HL-60/S4 treated with phorbol 12-myristate 13-acetate at 8.2 ng/mL for 4 days and 3 days (cell line): Measurements from ENCODE around the gene HMX1.

ENCODE experiments used
- in situ Hi-C: fragments of 300-500 bp; cut with MboI; formaldehyde crosslinking; loops from 2 replicates; pipeline ENCODE4 v1.15.0; 2022; ENCODE audit warnings: low sequenced_read_pairs

The HMX1 gene

DNA sequence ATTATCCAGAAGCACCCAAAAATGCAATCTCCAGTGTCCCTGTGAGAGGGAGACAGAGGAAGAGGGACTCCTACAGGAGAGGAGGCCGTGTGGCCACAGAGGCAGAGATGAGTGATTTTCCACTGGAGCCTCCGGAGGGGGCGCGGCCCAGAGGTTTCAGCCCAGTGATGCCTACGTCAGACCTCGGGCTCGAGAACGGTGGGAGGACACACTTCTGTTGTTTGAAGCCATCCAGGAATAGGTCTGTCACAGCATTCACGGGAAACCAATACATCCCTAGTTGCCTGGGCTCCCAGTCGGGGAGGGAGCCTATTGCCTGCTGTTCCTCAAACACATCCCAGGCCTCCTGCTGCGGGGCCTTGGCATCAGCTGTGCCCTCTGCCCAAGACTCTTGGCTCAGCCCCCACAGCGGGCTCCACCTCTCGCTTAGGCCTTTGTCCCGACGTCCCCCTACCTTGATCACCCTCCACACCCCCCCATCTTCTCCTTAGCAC lies 39.2 kb upstream of the HMX1 start:
- in situ Hi-C loops = loop anchor here (25.0 kb wide), 1 partner anchor 324 kb away; the partner anchor contains the start of genes CPZ and GPR78

DNA sequence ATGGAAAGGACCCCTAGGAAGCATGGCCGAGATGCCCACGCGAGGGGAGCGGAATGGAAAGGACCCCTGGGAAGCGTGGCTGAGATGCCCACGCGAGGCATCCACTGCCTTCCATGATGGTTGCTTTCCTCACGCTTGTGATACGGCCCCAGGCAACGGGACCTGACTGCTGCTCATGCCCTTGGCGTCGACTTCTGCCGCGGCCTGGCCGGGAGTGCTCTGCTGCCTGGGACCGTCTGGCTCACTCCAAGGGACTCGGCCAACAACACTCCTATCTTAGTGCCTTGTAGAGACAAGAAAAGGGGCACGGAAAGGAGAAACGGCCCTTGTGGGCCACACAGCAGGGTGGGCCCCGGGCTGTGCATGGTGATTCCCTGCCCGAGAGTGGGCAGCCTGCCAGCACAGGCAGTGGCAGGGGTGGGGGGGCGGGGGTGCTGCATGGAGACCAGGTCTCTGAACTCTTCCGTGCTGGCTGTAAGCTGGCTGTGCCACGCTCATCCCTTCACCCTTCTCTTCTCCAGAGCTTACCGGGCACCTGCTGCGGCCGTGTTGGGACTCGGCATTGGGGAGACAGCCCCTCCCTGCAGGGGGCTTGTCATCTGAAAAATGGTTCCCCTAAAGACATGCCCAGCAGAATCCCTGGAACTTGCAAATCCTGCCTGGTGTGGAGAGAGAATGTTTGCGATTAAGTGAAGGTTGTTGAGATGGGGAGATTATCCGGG lies 38.6 kb upstream of the HMX1 start:
- in situ Hi-C loops = loop anchor here (25.0 kb wide), 1 partner anchor 323 kb away; the partner anchor contains the start of genes CPZ and GPR78

DNA sequence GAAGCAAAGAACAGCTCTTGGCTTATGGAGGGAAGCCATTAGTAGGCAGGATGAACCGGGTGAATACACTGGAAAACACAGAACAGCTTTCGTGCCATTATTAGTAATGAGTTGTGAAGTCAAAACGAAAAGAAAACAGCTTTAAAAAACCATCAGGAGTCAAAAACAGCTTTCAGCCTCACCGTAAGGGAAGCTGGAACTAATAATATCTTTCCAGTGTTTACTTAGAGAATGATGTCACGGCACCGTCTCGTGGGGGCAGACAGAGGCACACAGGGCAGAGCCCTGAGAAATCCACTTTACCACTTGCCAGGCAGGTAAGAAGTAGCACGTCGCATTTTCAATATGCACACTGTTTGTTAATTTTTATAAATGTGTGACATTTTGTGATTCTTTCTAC lies 37.9 kb upstream of the HMX1 start:
- in situ Hi-C loops = loop anchor here (25.0 kb wide), 1 partner anchor 322 kb away; the partner anchor contains the start of genes CPZ and GPR78

DNA sequence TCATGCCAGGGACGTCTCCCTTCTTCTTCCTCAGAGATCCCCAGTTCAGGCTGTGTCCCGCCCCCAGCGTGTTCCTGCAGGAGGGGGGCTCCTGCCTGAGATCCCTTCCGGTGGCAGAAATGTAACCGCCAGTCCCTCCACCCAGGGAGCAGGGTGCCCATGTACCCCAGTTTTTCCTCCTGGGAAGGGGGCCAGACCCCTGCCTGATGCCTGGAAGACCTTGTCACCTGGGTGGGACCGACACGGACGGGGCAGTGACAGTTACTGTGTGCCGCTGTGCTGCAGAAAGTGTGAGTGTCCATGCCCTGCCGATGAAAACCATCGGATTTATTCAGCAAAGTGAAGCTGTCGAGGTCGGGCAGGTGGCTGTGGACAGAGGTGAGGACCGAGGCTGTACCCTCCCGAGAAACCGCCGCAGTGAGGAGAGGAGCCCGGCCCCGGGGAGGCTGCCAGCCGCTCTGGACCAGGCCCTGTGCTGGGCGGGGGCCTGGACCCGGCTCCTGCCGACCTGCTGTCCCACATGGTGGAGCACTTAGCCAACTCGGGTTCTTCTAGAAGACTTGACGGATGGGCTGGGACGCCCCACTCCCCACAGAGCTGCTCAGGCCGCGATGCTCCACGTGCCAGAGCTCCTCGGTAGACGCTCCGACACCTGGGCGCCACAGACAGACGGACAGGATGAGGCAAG lies 36.7 kb upstream of the HMX1 start:
- in situ Hi-C loops = loop anchor here (25.0 kb wide), 1 partner anchor 321 kb away; the partner anchor contains the start of genes CPZ and GPR78

DNA sequence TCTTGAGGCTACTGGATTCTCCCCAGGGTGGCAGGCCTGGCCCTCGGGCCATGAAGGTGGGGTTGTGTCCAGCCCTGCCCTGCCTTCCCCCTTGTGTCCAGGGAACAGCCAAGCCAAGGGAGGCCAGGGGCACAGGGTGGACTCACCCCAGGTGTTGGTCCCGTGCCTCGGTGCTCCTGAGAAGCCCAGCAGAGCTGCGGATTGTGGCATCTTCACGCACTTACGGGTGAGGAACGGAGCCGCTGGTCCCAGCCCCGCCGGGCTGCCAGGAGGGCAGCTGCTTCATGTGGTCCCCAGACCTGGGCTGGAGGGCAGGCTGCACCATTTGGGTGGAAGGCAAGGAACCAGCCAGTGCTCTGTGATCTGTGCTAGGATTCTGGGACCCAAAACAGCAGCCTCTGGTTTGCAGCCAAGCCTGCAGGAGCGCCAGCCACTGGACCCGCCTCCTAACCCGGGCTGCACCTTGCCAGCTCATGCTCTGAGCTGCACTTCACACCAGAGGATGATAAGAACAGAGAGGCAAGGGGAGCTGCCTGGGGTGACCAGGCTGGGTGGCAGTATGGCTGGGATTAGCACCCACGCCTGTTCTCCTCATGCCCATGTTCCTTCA lies 36.1 kb upstream of the HMX1 start:
- in situ Hi-C loops = loop anchor here (25.0 kb wide), 1 partner anchor 320 kb away; the partner anchor contains the start of genes CPZ and GPR78

DNA sequence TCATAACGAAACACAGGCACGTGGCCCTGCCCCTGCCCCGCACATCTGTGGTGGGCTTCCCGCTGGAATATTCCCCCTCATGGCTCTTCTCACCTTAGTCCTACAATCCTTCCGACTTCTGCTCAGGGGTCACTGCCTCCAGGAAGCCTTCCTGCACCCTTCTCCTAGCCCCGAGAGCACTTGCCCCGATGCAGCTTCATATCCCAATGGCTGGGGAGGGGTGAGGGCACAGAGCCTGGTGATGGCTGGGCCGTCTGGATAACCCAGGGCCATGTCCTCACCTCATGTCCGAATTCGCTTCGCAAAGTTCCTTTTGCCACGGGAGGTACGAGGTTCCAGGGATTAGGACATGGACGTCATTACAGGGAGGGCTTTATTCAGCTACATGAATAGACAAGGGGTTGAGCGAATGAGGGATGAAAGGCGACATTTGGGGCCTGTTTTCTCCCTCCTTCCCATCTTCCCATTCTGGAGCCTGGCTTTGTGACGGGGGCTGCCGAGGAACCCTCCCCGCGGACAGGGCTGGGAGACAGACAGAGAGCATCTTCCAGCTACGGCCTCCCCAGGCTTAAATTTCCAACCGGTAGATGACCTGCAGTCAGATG lies 35.5 kb upstream of the HMX1 start:
- in situ Hi-C loops = loop anchor here (25.0 kb wide), 1 partner anchor 320 kb away; the partner anchor contains the start of genes CPZ and GPR78

DNA sequence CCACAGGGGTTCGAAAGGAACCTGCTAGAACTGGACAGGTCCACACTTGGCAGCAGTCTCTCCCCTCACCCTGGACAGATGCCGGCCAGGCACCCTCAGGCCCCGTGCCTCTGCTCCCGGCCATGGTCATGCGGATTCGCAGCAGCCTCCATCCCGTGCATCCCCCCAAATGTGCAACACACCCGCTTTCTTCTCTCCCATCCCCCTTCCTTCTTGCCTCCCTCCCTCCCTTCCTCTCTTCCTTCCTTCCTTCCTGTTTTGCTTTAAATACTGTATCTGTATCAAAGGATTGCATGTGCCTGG lies 35.0 kb upstream of the HMX1 start:
- in situ Hi-C loops = loop anchor here (25.0 kb wide), 1 partner anchor 319 kb away; the partner anchor contains the start of genes CPZ and GPR78

DNA sequence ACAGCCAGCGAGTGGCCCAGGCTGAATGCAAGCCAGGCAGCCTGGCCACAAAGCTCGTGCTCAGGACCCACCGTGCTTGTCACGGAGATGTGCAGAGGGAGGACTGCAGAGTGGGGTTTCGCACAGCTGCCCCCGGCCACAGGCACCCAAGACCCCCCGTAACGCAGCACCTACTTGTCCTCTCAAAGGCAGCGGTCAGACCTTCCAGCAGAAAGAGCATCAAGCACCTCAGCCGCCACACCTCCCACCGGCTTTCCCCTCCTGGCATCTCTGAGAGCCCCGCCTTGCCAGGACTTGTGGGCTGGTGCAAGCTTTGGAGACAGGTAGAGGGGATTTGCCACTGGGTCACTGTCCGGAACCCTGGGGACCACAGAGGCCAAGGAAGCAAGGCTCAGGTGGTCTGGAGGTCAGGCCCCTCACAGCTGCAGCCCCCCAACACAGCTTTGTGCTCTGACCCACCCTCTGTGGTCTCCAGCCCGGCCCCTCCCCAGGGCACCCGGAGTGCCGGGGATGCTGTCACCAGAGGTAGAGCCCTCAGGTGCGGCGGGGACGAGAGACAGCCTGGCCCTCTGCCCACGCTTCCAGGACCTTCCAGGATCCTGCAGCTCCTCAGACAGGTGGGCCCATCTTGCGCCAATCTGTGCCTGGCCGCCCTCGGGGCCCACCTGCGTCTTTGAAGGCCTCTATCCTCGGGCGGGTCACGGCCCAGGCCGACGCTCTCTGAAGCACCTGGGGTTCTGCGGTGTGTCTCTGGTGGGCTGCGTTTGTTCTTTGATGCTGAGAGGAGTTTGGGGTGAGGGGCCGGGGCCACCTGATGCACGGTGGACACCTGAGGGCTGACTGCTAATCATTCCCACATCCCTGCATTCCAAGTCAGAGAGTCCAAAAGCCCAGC lies 34.4 kb upstream of the HMX1 start:
- in situ Hi-C loops = loop anchor here (25.0 kb wide), 1 partner anchor 319 kb away; the partner anchor contains the start of genes CPZ and GPR78

DNA sequence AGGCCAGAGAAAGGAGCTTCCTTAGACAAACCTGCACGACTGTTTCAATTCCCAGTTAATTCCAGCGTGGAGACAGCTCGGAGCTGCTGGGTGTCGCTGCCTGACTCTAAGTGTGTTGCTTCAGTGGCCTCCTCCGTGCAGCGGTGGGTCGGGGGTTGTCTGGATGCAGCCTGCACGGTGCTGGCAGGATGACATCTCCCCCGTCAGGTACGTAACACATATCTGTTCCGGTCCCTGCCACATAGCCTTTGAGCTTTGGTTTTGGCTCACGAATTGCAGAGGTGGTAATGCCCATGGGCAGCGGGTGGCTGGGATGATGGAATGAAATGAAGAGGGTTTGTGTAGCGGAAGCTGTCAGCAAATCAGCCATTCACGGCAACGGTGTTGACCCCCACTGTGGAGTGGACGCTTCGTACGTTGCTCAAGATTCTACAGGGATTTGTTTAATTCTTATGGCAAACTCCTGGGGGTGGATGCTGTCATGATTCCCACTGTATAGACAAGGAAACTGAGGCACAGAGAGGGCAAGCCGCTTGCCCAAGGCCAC lies 33.7 kb upstream of the HMX1 start:
- in situ Hi-C loops = loop anchor here (25.0 kb wide), 1 partner anchor 318 kb away; the partner anchor contains the start of genes CPZ and GPR78

DNA sequence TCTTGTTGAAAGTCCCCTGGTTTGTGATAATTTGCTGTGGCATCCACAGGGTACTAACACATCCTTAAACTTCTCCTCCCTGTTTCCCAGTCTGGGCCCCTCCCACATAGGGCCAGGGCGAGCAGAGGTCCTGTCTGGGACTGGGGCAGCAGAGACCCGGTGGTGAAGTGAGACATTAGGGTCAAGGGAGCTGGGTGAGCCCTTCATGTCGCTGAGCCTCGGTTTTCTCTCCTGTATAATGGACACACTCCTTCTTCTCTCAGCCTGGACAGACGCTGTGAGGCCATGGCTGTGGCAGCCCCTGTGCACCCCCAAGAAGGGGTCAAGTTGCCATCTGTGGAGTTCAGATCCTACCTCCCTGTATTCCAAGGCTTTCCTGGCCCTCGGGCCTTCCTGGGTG lies 33.0 kb upstream of the HMX1 start:
- in situ Hi-C loops = loop anchor here (25.0 kb wide), 1 partner anchor 317 kb away; the partner anchor contains the start of genes CPZ and GPR78

DNA sequence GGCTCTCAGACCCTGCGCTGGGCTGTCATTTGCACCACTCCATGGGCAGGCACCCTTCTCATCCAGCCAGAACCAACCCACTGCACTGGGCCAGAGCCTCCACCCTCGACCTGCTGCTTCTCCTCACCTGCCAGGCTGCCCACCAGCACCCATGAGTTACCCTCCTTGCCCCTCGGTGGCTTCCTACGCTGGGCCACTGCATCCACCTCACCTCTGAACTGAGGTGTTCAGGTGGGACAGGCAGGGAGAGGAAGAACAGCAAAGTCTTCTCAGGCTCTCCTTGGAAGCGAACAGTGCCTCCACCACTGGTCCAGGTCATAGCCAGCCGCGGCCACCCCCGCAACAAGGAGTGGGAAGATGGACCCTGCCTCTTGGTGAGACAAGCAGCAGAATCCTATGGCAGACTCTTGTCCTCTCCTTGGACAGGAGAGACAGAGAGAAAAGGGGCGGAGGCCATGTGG lies 32.4 kb upstream of the HMX1 start:
- in situ Hi-C loops = loop anchor here (25.0 kb wide), 1 partner anchor 317 kb away; the partner anchor contains the start of genes CPZ and GPR78

DNA sequence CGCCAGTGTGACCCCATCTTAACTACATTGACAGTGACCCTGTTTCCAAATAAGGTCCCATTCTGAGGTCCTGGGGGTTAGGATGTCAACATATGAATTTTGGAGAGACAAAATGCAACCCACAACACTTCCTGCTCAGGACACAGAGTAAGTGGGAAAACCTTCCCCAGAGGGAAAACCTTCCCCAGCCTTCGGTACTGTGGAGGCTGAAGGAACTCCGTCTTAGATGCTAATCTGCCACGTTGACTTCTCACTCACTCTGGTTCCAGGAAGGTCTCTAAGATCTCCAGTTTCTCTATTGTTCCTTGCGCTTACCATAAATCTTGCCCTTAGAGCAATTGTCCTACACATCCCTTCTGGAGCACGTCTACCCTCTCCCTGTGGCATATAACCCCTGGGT lies 29.7 kb upstream of the HMX1 start:
- in situ Hi-C loops = loop anchor here (25.0 kb wide), 1 partner anchor 314 kb away; the partner anchor contains the start of genes CPZ and GPR78

DNA sequence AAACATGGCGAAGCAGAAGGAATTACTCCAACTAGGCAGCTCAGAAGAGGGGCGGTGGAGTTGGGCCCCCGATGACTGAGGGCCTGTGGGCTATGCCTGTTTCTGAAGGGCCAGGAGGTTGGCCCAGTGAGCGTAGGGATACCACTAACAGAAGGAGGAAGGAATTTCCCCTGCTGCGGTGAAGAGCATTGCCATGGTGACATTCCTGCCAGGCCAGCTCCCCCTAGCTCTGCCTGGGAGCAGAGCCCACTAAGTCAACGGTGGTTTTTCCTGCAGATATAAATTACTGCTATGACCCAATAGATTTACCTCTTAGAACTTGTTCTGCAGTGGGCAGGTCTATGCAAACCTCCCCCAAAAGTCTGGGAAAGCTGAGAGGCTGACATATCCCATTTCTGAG lies 28.9 kb upstream of the HMX1 start:
- in situ Hi-C loops = loop anchor here (25.0 kb wide), 1 partner anchor 313 kb away; the partner anchor contains the start of genes CPZ and GPR78

DNA sequence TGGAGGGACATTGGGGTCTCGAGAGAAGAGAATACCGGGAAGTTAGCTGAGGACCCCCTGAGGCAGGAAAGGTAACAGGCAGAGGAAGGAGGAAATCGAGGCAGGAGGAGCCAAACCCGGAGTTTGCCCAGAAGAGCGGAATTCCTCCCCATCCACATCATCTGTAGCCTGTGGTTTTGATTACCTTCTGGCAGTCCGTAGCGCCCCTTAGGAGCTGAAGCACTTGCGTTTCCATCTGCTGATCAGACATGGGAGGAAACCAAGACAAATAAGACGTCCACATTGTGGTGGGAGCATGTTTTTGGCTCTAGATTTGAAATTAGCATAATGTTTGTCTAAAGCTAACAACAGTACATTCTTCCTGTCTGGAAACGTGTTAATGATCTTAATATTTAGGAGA lies 26.8 kb upstream of the HMX1 start:
- in situ Hi-C loops = no loop called here

DNA sequence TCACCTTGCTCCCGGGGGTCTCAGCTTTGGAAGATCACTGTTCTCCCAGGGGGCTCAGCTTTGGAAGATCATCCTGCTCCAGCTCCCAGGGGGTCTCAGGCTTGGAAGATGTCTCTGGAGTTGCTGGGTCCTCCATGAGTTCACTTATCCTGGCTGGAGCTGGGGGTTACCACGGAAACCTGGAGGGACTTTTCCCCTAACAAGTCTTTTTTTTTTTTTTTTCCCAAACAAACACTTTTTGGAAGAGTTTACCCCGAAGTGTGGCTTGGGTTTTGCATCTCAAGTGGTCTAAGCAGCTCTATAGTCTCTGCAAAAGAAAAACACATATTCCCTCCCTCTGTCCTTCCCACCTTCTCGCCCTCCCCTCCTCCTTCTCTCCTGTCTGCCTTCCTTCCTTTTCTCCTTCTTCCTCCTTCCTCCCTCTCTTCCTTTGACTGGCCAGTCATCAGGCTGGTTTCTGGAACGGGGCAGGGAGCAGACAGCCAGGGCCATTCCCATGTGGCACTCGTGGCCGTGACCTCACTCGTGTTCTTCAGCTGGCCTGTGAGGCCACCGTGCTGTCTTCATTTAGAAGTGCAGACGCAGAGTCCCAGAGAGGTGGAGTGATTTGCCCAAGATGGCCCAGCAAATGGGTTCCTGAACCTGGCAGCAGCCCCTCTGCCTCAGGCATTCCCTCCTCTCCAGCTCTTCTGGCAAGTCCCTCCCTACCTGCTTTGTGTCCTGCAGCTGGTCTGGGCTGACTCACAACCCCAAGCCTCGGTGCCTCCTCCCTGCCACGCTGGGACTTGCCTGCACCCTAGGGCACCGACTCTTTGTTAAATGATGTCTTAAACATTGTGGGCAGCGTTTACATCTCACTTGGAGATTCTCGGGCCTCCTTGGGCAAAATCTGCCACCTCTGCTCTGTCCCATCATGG lies 25.9 kb upstream of the HMX1 start:
- in situ Hi-C loops = no loop called here

DNA sequence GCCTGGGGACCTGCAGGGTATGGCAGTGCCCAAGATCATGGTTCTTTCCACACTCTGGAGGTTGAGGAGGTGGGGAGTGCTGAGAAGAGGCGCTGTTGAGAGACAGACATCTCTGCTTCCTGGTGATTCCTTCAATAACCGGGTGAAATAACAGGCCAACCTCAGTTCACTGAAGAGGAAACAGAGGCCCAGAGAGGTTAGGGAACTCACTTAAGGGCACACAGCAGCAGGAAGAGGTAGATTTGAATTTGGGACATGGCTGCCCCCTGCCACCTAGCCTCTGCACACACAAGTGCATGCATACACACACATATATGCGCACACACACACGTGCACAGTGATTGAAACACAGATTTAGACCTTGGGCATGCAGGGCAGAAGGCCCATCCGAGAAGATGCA lies 24.9 kb upstream of the HMX1 start:
- in situ Hi-C loops = no loop called here

DNA sequence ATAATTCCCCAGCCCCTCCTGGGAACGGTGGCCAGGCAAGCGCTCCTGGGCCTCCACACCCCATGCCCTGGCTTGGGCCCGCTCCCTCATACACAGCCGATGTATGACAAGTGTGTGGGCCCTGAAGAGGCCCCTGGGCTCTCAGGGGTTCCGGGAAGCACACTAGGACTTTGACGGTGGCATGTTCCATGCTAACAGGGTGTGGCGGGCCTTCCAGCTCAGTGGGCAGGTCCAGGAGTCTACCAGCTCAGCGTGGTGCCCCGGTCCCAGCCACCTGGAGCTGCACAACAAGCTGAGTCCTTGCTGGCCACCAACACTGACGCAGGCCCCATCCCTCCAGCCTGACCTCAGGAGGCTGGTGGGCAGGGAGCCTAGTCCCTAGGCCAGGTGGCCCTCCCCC lies 24.4 kb upstream of the HMX1 start:
- in situ Hi-C loops = no loop called here

DNA sequence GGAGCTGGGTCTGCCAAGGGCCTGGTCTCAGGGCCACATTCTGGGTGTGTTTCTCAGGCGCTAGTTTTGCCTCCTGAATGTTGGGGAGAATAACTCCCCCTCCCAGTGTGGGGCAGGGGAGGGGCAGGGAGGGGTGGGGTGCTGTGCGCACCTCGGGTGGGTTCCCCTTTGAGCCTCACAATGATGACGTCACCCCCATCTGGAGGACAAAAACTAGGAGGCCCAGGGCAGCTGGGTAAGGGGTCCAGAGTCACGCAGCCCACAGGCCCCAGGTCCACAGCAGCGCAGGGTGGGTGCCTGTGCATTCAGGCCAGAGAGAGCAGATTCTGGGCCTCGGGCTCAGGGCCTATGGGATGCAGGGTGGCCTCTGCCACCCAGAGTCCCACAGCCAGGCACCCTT lies 23.7 kb upstream of the HMX1 start:
- in situ Hi-C loops = no loop called here
